ENCODE results near the gene ZFYVE28.

GRCh38 chr4:2284934-2285612 lies 133.4 kb downstream of the ZFYVE28 start:
- TF ChIP-seq TAF1 (IDR thresholded peaks at IDR 0.05; ENCODE audit: borderline replicate concordance, insufficient read depth, low read length) = no peak
- TF ChIP-seq POLR2AphosphoS5 (IDR thresholded peaks at IDR 0.05; ENCODE audit: low read depth, low read length) = no peak
- no peak for TF ChIP-seq REST (IDR thresholded peaks at IDR 0.05; ENCODE audit: insufficient read depth in 1 of 2, low read depth in 2 of 2, low read length in 2 of 2)
- TF ChIP-seq SIN3A (IDR thresholded peaks at IDR 0.05; ENCODE audit: borderline replicate concordance, insufficient read depth, low read length) = no peak
